Limb (tissue), 2 donors: Measurements from ENCODE around the gene SYCE1L.
A peak's percentile ranks its signal among the peaks of the same experiment; 100 is the strongest.
"Not testable (repeated sequence)": the region's sequence is repeated elsewhere in the genome, so short reads cannot be mapped to it uniquely, and the experiment has no call there.

Source experiments
- DNase-seq, 2 donors: peaks; one replicate each; pipeline ENCODE4 v3.0.0-alpha.2; 2016; ENCODE audit errors: extremely low spot score in 2 of 2

Gene SYCE1L

GRCh38 chr16:77197747-77198146 lies 1.5 kb upstream of the SYCE1L start:
- no peak for DNase-seq

- DNase-seq: no peak
Observed at GRCh38 chr16:77206533-77206932, 7.3 kb downstream of the SYCE1L start.

DNA sequence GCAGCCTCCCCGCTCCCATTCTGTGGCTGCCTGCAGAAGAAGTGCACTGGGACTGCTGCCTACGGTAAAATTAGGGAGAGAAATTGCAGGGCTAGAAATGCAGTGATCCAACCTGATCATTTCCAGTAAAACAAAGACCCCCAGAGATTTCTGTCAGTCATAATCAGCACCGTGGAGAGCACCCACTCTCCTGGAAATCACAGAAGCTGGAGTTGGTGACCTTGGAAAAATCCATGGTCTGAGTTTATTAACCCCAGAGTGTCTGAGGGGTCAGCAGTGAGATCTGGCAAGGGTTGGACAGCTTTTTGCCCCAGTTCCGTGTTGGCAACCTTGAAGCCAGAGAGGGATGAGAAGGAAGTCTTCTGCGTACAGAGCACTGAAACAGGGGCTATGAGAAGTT lies 7.8 kb downstream of the SYCE1L start:
- DNase-seq: no peak

GRCh38 chr16:77208382-77208781 lies 9.2 kb downstream of the SYCE1L start:
- no peak for DNase-seq

- DNase-seq: peak; percentile 70 to 83
Observed at GRCh38 chr16:77211880-77212740, 12.9 kb downstream of the SYCE1L start.

DNA sequence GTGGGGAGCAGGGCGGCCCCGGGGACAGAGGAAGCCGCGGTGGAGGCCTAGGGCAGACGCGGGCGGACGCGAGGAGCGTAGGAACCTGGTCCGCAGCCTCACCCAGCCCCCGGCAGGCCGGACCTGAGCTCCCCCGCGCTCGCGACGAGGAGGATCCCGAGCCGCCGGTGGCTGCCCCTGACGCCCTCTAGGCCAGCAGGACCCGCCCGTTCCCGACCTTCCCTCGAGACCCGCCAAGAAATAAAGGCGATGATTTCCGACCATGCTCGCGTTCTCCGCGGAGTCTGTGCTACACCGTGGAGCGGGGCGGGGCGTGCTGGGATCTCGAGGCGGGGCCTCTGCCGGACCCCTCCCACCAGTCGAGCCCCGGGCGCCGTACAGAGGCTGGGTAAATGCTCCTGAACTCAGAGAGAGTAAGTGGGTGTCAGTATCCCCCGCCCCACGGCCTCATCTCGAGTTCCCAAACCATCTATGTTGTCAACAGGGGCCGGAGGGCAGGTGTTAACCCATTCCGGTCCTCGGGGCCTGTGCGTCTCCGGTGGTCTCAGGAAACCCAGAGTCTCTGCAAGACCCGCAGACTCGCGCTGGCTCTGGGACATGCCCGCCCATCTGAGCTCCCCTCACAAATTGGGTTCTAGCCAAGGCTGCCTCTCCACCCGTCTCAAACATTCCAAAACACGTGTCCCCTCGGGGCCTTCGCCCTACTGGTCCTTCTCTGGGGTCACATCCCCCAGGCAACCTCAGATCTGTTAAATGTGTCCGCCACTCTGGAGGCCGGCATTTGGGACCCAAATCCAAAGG lies 13.7 kb downstream of the SYCE1L start:
- peak; percentile 51 to 84 for DNase-seq

- DNase-seq: no peak
Observed at GRCh38 chr16:77213542-77214106, 14.4 kb downstream of the SYCE1L start.

DNA sequence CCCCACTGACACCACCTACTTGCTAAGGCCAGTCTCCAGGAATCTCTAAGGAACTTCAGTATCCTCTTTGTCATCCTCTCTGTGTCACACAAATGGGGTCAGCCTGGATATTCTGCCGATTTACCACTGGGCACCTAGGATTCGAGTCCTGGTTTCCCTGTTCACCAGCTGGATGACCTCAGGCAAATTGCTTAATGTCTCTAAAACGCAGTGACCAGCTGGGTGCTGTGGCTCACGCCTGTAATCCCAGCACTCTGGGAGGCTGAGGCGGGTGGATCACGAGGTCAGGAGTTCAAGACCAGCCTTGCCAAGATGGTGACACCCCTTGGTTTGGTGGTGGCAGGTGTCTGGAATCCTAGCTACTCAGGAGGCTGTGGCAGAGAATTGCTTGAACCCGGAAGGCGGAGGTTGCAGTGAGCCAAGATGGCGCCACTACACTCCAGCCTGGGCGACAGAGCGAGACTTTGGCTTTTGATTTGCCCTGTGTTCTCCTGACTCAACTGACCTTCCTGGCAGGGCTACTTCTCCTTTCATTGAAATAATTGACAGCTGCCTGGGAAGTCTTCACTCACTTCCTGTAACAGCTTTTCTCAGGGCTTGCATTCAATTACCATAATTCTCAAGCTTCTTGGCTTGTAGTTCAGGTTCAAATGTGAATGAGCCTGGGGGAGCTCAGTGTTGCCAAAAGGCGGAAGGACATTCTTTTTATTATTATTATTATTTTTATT lies 15.4 kb downstream of the SYCE1L start:
- no peak for DNase-seq

GRCh38 chr16:77219437-77219836 lies 20.2 kb downstream of the SYCE1L start:
- DNase-seq: no peak

DNA sequence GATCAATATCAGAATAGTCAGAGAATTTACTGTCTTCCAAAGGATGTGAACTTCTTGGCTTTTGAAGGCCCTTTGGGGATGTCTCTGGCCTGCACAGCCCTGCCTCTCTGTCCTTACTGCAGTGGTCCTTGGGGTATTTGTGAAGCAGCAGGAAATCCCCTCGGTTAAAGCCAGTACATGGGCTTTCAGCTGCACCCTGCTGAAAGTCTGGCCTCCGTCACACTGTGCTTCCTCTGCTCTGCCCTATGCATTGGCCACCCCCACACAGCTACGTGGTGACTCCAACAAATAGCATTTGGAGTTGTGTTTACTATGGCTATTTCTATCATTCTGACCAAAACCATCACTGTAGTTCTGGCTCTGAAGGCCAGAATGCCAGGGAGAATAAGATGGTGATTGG lies 21.2 kb downstream of the SYCE1L start:
- no peak for DNase-seq

GRCh38 chr16:77221482-77221881 lies 22.3 kb downstream of the SYCE1L start:
- DNase-seq: no peak

DNA sequence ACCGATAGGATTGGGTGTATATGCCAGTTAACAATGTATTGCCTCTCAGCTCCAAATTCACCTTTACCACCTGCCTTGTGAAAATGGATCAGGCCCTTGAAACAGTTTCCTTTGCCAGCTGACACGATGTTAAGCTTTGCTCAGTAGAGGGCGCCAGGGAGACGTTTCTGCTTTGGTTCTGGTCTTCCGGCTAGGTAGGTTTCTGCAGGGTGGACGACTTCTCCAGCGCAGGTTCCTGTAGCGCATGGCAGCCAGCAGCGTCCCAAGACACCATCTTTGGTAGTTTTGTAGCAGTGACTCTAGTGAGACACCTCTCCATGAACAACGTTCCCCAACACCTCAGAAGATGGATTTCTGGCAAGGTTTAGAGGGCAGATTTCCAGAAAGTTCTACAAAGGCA lies 24.0 kb downstream of the SYCE1L start:
- DNase-seq: no peak

DNA sequence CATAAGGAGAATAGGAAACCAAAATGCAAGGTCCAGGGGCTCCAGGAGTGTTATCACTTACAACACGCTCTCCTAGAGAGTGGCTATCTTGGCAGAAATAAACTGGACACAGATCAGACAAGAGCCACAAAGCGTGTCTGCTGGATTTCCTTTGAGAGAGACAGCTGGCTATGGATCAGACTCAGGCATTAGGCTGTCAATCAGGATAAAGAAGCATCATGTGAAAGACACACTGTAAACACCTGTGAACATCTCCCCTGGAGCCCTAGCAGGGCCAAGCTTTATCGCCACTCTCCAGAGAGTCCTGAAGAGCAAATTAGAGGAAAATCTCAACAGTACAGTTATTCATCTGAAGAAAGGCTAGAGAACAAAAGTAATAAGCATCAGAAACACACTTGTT lies 26.0 kb downstream of the SYCE1L start:
- no peak for DNase-seq

DNA sequence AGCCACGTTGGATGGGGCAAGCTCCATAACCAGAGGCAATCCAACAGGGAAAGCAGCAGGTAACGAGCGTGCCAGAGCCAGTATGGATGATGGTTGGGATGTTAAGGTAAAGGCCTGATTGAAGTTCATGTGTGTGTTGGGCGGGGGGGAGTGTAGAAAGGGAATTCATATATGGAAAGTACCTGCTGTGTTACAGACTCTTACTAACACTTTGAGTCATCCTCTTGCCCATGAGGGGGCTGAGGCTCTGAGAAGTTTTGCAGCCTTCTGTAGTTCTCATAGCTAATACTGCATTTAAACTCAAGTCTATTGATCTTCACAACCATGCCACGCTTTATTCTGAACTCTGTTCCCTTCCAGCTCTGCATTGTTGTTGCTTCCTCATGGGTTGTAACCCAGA lies 28.5 kb downstream of the SYCE1L start:
- DNase-seq: no peak

GRCh38 chr16:77231047-77231446 lies 31.8 kb downstream of the SYCE1L start:
- no peak for DNase-seq

DNA sequence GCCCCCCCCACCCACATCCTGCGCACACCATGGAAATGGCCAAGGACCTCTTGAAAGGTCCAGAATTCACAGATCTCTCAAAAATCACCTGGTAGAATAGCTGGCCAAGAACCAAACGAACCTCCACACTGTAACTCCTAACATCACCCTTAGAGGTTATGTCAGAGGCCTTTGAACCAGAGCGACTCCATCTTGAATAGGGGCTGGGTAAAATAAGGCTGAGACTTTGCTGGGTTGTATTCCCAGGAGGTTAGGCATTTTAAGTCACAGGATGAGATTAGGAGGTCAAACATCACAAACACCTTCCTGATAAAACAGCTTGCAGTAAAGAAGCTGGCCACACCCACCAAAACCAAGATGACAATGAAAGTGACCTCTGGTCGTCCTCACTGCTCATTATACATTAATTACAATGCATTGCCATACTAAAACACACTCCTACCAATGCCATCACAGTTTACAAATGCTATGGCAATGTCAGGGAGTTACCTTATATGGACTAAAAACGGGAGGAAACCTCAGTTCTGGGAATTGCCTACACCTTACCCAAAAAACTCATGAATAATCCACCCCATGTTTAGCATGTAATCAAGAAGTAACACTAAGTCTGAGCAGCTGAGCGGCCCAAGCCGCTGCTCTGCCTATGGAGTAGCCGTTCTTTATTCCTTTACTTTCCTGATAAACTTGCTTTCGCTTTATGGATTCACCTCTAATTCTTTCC lies 34.8 kb downstream of the SYCE1L start:
- no peak for DNase-seq

GRCh38 chr16:77234611-77235010 lies 35.4 kb downstream of the SYCE1L start:
- DNase-seq: no peak

DNA sequence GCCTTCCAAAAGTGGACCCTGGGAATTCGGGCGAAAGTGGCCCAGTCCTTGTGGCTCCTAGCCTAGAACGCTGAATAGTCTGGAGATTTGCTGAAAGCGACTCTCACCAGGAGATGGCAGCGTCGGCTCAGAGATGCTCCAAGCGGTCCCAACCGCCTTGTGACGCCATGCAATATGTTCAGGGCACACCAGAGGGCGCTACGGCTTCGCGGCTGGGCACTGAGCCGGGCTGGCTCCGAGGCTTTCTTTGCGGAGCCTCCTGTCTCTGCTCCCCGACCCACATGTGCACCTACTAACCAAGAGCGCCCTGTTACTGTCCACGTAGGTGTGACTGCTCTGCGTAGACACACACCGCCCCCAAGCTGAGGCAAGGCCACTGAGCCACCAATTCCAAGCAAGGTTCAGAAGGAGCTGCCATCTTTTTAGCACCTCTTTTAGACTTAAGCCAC lies 36.9 kb downstream of the SYCE1L start:
- DNase-seq: peak; percentile 86 to 94

- no peak for DNase-seq
Observed at GRCh38 chr16:77238593-77238992, 39.4 kb downstream of the SYCE1L start.

GRCh38 chr16:77242471-77242870 lies 43.3 kb downstream of the SYCE1L start:
- not testable (repeated sequence) for DNase-seq

DNA sequence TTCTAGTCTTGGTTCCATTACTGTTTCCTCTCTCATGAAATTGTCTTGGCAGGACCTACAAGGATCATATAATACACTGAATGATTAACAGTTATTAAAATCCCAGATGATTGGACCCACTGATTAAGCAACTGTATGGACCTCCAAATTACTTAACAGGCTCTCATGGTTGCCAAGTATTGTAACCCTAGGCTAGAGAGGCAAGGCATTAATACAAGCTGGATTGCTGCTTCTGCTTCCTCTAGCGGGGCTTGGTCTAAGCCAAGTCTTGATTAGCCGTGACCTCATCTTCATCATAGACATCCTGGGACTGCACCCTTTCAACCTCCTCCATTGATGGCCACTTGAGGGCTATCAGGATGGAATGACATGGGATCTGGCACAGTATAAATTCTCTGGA lies 46.9 kb downstream of the SYCE1L start:
- DNase-seq: no peak
